GM19099 (cell line): ENCODE measurements around the gene SLC23A2.

Source experiments
- POLR2A ChIP-seq: IDR thresholded peaks from 3 replicates; pipeline ENCODE4 v1.6.1; 2011; ENCODE audit warnings: low read depth; ENCODE audit not compliant: insufficient read length; ENCODE audit errors: extremely low read depth

Gene SLC23A2

DNA sequence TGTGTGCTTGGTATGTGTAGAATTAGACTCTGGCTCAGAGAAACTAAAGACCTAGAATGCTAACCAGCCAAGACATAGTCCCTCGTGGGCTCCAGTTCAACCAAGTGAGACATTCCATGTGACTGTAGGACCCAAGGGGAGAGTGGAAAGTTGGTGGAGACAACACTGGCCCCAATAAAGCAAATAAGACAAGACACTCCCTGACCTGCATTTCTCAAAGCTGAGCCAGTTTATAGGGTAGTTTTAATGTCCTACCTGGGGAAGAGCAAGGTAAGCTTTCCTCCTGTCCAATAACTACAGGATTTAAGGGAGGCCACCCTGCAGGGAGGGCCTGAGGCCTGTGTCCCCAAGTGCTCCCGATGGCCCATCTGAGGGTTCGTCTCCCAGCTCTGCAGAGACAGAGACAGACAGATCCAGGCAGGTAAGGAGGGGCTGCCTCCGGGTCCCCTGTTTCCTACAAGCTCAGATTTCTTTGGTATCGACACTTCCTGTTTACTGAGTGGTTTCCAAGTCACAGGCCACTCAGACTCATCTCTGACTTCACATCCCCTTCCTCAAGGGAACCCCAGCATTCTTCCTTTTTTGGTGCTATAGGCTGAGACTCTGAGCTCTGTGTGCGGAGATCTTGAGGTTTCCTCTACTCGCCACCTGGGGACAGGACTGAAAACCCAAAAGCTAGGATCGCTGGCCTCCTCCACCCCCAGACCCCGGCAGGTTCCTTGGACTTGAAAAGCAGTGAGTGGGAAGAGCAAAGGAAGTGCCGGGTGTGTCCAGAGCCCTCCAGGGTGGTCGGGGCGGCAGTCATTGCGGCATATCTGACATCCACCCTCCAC lies 187.2 kb downstream of the SLC23A2 start:
- TF ChIP-seq POLR2A, result no peak

DNA sequence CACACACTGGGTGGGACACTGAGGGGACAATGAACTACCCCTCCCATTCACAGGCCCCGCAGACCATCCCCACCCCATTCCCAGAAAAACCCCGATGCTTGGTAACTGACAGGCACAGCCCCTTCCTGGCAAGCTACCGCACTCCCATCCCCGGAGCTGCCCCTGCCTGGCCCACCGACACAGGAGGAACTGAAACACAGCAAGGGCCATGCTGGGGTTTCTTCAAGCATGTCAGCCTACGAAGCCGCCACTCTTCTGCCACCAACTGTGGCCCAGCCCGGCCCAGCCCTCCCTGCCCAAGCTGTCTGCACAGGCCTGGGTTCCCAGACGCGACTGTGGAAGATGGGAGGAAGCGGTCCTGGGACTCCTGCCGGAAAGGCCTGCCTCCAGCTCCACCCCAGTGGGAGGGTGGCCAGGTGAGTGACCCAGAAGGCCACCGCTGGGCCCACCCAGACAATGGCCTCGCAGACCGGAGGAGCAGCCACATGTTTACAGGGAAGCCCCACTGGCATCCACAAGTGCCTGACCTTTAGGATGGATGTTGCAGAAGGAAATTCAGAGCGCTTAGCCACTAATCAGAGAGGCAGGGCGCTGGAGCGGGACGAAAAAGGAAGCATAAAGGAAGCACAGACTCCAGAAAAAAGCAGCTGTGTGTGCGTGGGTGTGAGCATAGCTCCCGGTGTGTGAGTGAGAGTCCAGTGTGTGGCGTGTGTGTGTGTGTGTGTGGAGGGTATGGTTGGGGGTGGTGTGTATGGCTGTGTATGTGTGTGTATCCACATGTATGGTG lies 188.0 kb downstream of the SLC23A2 start:
- peak; percentile 47 for TF ChIP-seq POLR2A

DNA sequence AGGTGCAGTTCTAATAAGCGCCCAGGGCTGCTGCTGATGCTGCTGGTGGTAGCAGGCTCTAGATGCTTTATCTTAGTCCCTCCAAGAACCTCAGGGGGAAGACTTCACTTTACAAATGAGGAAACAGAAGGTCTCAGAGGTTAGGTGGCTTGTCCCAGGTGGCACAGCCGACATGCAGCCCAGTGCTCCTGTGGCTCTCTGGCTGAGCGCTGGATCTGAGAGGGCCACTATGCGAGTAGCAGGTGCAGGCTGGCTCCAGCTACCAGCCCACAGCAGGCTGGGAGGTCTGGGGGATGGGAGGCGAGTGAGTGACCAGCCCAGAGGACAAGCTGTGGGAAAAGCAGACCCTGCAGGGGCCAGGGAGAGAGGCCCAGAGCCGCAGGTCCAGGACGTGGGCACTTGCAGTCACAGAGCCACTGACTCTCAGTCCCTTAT lies 188.7 kb downstream of the SLC23A2 start:
- TF ChIP-seq POLR2A, result no peak

DNA sequence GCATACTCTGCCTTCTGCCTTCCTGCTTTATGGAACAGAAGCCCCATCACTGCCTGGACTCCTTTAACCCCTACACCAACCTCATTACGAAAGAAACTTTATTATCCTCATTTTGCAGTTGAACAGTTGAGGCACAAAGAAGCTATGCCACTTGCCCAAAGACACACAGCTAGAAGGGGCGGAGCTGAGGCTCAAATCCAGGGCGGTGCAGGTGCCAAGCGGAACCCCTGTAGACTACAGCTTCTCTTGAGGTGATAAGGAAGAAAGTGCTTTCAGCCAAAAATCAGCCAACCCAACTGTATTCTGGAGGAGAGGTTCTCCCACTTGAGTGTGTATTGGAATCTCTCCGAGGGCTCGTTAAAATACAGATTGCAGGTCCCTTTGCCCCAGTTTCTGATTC lies 189.1 kb downstream of the SLC23A2 start:
- no peak for TF ChIP-seq POLR2A

DNA sequence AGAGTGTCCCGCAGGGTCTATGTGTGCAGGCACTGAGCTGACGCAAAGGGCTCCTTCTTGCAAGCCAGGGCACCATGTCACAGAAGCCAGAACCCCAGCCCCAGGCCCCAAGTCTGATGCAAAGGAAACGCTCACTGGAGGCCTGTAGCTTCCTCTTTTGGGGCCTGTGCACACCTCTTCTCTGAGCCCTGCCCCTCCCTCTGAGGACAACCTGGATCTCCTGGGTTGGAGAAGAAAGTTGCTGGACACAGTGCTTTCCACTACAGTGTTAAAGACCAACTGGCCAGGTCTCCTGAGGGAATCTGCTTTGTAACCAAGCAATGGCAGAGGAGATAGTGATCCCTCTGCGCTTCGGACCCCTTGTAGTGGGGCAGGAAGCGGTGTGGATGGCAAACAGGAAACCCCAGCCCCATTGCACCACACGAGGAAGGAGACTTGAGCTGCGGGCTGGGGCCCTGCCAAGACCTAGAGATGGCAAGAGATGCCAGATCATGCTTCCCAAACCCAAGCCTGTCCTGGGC lies 189.6 kb downstream of the SLC23A2 start:
- TF ChIP-seq POLR2A, result peak; percentile 19

DNA sequence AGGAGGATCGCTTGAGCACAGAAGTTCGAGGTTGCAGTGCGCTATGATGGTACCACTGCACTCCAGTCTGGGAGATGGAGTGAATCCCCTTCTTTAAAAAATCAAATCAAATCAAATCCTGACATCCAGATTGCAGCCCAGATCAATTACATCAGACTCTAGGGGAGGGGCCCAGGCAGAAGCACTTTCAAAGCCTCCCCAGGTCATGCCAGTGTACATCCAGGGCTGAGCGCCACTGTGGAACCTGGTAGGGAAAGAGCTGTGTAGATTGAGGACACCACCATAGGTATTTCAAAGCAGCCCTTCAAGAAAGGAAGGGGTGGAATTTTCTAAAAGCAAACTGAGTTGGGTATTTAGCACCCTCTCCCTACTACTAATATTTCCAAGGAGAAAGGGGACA lies 190.1 kb downstream of the SLC23A2 start:
- TF ChIP-seq POLR2A, result no peak

DNA sequence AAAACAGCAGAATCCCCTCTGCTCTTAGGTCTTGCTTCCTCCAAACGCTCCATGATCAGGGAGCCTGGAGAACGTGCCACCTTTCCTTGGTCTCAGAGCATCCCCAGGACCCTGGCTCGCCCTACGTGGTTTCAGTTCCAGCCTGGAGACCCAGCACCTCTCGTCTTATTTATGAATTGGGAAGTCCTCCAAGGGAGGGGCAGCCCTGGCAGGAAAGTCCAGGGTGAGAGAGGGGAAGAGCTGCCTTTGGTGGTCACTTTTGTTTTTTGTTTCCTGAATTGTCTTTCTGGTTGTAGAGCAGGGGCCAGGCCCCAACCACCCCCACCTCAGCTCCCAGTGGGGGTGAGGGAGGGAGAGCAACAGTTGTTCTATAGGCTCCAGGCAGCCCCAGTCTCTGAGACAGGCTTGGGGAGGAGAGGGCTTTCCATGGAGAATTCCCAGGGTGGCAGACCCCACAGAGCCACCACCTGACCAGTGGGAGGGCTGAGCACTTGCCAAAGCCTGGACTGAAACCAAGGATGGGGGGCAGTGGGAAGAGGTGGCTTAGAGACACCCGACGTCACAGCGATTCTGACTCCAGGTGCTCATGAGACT lies 190.8 kb downstream of the SLC23A2 start:
- TF ChIP-seq POLR2A, result no peak

DNA sequence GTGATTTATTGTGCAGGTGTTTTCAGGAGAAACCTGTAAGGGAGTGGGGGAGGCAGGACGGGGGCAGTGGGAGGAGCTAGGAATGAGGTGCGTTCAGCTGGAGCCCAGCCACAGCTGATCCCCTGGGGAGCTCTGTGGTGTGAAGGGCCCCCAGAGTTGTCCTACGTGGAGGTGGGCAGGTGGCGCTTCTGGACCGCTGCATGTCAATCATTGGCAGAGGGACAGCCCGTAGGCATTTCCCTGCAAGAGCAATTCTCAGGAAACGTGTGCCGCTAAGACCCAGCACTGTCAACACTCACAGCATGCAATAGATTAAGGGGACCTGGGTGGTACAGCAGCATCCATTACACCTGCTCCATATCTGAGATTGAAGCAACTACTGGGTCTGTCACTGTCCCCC lies 191.6 kb downstream of the SLC23A2 start:
- TF ChIP-seq POLR2A, result no peak

DNA sequence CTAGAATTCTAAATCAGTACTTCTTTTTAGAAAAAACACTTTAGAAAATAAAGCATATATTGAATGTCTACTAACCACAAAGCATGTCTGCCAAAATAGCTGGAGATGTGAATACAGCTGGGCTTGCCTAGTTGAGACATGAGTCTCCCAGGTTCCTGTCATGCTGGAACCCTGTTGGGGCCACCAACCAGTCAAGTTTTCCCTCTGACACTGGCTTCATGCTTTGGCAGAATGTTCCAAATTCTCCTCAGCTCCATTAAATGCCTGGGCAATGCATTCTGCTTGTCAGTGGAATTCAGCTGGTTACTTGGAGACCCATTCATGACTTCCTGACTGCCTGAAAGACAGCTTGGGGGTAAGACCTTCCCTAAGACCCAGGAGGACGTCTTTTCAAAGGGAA lies 192.4 kb downstream of the SLC23A2 start:
- TF ChIP-seq POLR2A, result no peak

DNA sequence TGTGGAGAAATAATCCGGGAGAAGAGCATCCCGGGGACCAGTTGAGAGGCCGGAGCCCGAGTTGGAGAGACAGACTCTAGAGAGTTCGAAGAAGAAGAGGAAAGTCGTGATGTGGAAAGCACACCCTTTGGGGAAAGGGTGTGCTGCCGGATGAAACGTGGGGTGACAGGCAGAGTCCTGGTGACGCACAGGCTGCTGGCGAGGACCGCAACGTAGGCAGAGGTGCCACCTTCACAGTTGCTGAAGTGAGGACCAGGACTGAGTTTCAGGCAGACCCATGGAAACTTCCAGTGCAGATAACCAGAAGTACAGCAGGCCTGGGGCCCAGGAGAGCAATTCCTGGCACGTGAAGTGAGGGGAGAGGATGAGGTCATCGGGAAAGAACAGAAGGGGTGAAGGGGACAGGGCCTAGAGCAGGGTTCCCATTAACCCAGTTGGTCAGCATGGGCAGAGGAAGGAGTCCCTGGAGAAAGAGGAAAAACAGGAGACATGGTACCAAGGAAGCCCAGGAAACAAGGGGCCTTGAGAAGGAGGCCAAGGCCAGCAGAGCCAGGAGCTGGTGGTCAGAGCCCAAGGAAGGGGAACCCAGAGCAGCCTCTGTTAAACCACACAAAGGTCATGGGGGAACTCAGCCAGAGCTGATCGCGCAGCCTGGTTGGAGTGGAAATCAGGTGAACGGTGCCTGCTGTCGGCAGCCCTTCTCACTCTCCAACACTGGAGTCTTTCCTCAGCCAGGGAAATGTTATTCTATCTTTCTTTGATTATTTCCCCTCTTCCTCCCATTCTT lies 195.5 kb downstream of the SLC23A2 start:
- no peak for TF ChIP-seq POLR2A

DNA sequence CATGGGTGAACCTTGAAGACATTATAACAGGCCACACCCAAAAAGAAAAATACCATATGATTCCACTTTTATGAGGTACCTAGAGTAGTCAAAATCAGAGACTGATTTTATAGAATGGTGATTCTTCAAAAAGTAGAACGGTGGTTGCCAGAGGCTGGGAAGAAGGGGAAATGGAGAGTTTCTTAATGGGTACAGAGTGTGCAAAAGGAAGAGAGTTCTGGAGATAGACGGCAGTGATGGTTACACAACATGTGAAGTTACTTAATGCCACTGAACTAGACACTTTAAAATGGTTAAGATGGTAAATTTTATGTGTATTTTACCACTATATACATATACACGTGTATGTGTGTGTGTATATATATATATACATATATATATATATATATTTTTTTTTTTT lies 198.8 kb downstream of the SLC23A2 start:
- no peak for TF ChIP-seq POLR2A
